Measurements from ENCODE around the gene TPSAB1.
"Not testable (repeated sequence)": the region's sequence is repeated elsewhere in the genome, so short reads cannot be mapped to it uniquely, and the experiment has no call there.

The TPSAB1 gene

DNA sequence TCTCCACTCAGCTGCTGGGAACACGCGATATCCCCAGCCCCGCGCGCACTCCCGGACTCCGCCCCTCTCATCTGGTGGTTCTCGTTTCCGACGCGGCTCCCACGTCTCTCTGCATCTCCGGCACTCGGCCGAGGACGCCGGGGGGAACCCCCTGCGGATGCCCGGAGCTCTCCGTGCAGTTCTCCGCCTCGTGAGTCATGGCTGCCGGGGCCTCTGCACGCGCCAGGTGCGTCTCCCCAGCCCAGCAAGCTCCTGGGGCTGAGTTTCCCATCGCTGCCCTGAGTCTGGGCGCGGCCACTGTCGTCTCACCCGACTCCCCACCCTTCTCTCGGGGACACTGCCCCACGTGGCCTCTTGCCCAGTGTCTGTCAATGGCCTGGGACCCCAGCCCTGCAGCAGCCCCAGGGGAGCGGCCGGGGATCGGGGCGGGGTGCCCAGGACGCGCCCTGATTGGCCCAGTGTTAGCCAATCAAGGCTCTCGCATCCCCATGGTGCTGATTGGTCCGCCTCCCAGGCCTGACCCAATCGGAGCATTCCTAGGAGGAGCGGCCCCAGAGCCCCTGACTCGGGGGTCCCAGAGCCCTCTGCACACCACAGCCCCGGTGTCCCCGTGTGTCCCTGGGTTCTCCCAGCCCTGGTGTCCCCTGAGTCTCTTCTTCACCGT lies 13.3 kb downstream of the TPSAB1 start:
- DNase-seq, result not testable (repeated sequence)

GRCh38 chr16:1254821-1255220 lies 14.3 kb downstream of the TPSAB1 start:
- DNase-seq, result not testable (repeated sequence)

- not testable (repeated sequence) for DNase-seq
These were observed 15.0 kb downstream of the TPSAB1 start, which contains the start of gene TPSD1 for GRCh38 chr16:1255276-1256122. TPSD1 (plus strand) TSS chr16:1256069; CDS start chr16:1256281, 212 bp downstream.

- DNase-seq, result not testable (repeated sequence)
These were observed 15.9 kb downstream of the TPSAB1 start for GRCh38 chr16:1256296-1256873.

DNA sequence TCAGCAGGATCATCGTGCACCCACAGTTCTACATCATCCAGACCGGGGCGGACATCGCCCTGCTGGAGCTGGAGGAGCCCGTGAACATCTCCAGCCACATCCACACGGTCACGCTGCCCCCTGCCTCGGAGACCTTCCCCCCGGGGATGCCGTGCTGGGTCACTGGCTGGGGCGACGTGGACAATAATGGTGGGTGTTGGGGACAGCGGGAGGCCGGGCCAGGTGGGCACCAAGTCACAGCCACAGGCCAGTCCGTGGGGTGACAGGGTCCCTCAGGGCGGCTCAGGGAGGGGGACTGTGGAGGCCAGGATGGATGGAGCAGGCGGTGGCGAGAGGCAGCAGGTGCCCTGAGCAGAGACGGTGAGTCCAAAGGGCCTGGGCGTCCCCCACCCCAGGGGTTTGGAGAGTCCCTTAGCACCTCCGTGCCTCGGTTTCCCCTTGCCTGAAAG lies 16.4 kb downstream of the TPSAB1 start:
- DNase-seq, result no peak

- DNase-seq, result no peak
These were observed 17.2 kb downstream of the TPSAB1 start for GRCh38 chr16:1257561-1258224.

GRCh38 chr16:1258225-1258600 lies 17.7 kb downstream of the TPSAB1 start:
- DNase-seq, result no peak

DNA sequence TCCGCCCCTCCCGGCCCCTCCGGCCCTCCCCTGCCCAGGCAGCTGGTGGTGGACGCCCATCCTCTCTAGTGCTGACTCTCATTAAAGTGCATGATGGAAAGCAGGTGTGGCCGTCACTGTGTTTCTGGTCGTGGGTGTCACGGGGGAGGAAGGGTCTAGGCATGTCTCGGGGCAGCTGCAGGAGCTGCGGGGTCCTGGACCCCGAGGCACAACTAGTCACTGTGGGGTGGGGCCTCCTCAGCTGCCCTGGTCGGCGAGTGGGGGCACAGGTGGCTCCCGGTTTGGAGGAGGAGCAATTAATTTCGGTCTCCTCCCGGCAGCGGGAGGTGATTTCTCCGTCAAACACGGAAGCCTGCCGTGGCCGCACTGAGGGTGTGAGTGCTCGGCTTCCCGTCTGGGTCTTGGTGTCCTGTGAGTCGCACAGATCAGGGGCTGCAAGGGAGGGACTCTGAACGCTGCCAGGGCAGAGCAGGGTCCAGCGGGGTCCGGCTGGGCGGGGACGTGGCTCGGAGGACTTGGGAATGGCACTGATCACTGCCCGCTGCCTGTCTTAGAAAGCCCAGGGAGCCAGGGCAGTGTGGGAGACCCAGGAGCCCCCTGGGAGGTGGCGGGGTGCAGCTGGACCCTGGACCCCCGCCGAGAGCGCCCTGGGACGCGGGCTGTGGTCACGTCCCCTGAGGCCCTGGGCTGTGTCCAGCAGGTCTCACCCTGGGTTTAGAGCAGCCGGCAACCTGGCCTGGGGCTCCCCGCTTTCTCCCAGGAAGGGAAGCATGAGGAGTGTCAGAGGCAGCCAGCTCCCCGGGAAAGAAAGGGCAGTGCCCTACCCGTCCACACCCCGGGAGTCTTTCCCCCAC lies 18.6 kb downstream of the TPSAB1 start:
- DNase-seq, result no peak

- DNase-seq, result no peak
These were observed 19.2 kb downstream of the TPSAB1 start for GRCh38 chr16:1259760-1260068.

DNA sequence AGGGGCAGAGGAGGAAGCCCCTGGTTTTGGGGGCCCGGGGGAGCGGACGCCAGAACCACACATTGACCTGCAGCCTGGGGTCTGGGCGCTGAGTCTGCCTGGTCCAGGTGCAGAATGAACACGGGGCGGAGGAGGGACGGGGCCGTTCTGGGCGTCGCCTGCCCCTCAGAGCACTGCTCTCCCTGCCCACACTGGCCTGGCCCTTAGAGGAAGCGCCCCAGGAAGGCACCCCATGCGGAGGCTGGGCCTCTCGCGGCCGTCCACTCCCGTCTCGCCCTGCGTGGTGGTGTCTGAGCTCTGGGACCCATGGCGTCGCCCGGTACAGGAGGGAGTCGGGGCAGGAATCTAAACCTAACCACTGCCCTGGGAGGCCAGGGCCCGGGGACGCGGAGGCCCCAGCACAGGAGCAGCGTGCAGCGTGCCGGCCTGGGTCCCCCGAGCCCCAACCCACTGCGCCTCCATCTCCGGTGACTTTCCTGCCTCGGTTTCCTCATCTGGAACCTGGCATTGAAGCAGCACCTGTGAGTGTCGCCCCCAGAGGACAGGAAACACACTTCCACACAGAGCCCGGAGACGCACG lies 19.7 kb downstream of the TPSAB1 start:
- no peak for DNase-seq

GRCh38 chr16:1261131-1261892 lies 20.8 kb downstream of the TPSAB1 start:
- peak; percentile 51 for DNase-seq

DNA sequence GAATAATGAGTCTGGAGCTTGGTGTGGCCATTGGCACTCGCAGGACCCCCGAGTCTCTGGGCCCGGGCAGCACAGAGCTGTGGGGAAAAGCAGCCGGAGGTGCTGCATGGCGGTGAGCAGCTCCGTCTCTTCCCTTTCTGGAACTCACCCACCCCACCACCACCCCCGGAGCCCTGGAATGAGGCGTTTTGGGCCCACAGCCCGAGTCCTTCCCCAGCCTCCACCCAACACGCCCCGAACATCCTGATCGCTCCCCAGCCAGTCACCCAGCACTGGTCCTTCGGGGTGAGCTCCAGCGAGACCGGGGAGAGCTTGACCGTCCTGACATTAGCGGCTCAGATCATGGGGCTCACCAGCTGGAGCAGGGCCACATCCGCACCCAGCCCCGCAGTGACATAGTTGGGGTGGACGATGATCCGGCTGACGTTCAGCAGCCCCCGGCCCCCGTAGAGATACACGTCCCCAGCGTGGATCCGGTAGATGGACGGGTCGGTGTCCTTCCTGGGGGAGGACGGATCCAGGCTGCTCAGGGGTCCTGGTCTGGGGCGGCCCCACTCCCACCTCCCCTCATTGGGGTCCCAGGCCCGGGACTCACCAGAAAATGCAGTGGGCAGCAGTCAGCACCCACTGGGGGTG lies 21.8 kb downstream of the TPSAB1 start:
- DNase-seq, result no peak

- DNase-seq, result no peak
These were observed 22.3 kb downstream of the TPSAB1 start for GRCh38 chr16:1262846-1263221.

GRCh38 chr16:1263591-1264344 lies 23.3 kb downstream of the TPSAB1 start:
- no peak for DNase-seq

GRCh38 chr16:1264345-1265089 lies 24.0 kb downstream of the TPSAB1 start:
- DNase-seq, result no peak

DNA sequence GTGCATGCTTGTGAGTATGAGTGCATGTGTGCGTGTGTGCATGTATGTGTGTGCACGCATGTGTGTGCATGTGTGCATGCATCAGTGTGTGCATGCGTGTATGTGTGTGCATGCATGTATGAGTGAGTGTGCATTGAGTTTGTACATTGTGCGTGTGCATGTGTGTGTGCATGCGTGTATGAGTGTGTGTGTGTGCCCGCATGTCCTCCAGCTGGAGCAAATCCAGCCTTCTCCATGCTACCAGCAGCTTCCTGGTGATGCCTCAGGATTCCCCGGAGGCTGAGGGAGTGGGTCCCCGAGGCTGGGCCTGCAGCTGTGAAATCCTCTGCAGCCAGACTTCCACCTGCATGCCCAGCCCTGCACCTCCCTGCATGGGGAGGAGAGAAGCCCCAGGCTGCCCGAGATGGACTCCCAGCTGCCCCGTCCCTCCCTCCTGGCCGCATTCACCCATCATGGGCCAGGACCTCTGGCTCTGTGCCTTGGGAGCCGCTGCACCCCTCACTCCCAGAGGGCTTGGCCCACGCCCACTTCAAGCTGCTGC lies 24.7 kb downstream of the TPSAB1 start:
- no peak for DNase-seq

DNA sequence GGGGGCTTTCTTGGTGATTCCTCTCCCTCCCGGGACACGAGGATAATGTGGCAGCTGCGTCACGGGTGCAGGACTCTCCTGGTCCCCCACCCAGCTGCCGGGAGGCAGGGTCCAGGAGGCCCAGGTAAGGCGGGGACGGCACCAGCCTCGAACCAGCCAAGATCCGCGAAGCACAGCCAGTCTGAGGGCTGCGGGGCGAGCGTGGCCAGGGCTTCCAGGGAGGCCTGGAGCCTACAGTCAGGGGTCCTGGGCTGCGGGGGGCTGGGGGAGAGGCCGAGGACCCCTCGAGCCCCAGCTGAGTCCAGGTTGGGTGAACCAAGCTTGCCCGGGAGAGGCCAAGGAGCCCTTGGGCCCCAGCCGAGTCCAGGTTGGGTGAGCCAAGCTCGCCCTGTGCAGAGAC lies 25.3 kb downstream of the TPSAB1 start:
- DNase-seq, result no peak

DNA sequence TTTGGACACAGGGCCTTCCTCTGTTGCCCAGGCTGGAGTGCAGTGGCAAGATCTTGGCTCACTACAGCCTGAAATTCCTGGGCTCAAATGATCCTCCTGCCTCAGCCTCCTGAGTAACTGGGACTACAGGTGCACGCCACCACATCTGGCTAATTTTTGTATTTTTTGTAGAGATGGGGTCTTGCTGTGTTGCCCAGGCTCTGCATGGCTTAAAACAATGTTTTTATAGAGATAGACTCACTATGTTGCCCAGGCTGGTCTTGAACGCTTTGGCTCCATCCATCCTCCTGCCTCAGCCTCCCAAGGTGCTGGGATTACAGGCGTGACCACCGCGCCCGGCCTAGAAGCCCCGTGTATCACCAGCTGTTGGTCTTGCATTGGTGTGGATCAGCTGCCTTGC lies 28.9 kb downstream of the TPSAB1 start:
- not testable (repeated sequence) for DNase-seq

- no peak for DNase-seq
These were observed 30.8 kb downstream of the TPSAB1 start for GRCh38 chr16:1271380-1271723.
